HepG2 (cell line): ENCODE results near the gene MMP3. TPM values are rescaled to one million over a fixed set of nuclear protein-coding genes. Genes with fewer than 3 reads are reported as not detected.
A peak's percentile ranks its signal among the peaks of the same experiment; 100 is the strongest.

Experiments used
- ATAC-seq: fragments of 200-7000 bp; cut with Tn5 transposase; 3 replicates; pipeline ENCODE4 v1.9.1; 2020; ENCODE audit warnings: mild to moderate bottlenecking, moderate library complexity
- BruUV-seq: library from RNA; stranded (reverse); fragments of 400-500 nt; replicated peaks from 2 replicates; lab custom pipeline; 2021; lab: Mats Ljungman, UMichigan
- CTCF ChIA-PET: fragments of 300-600 bp; formaldehyde crosslinking; extraction: SDS; loops from one replicate; lab custom pipeline; 2021; ENCODE audit warnings: low total read pairs, inconsistent platforms, low intra/inter-chr PET ratio; lab: Yijun Ruan, JAX
- POLR2A ChIA-PET: fragments of 350-600 bp; sonication (Branson Sonifier 250); formaldehyde crosslinking; loops from one replicate; lab custom pipeline; 2020; ENCODE audit warnings: antibody characterized with exemption, inconsistent platforms; lab: Yijun Ruan, JAX
- DNase-seq: peaks from one replicate; pipeline ENCODE4 v3.0.0-alpha.2; 2015; ENCODE audit warnings: low spot score
- FAIRE-seq: peaks from 3 replicates; lab custom pipeline; 2011; peaks lifted over from hg19 to GRCh38; lab: Jason Lieb, UNC
- H2AFZ ChIP-seq: one replicate; pipeline ENCODE4 v1.6.1; 2011; ENCODE audit warnings: low read length, inconsistent platforms
- H3K27ac ChIP-seq: fragments of 300-600 bp; 3 replicates; pipeline ENCODE4 v1.8.0; 2011; ENCODE audit warnings: mixed run types, mild to moderate bottlenecking, mixed read lengths, low read length, inconsistent platforms; ENCODE audit not compliant: insufficient read depth; ENCODE audit errors: extremely low read length
- H3K27me3 ChIP-seq, 2 experiments: fragments of 200-600 bp in 1 of 2; 2 replicates in 1 of 2; 3 replicates in 1 of 2; pipeline versions ENCODE4 v1.6.0 to v1.8.0; 2011; ENCODE audit warnings: low read length in 2 of 2, mild to moderate bottlenecking in 2 of 2, moderate library complexity in 2 of 2, inconsistent platforms in 1 of 2; ENCODE audit not compliant: insufficient read depth in 2 of 2, control insufficient read depth in 1 of 2
- H3K36me3 ChIP-seq, 2 experiments: fragments of 200-600 bp in 1 of 2; replicated peaks in 1 of 2; 2 replicates in 1 of 2; 3 replicates in 1 of 2; pipeline versions ENCODE4 v1.5.1 to v1.8.0; 2011; ENCODE audit warnings: low read length in 2 of 2, inconsistent platforms in 1 of 2; ENCODE audit not compliant: insufficient read depth in 2 of 2, control insufficient read depth in 1 of 2
- H3K4me1 ChIP-seq: 2 replicates; pipeline ENCODE4 v1.5.1; 2012; ENCODE audit warnings: low read length, inconsistent platforms; ENCODE audit not compliant: insufficient read depth
- H3K4me2 ChIP-seq: 2 replicates; pipeline ENCODE4 v1.6.0; 2011; ENCODE audit warnings: low read depth, low read length, inconsistent platforms
- H3K4me3 ChIP-seq, 3 experiments: fragments of 200-600 bp in 1 of 3; sonication (generic), shearing (Covaris generic) in 1 of 3; replicated peaks in 1 of 3; 2 replicates each; pipeline ENCODE4 v1.5.1; 2011 to 2016; ENCODE audit warnings: low read length in 3 of 3, inconsistent platforms in 2 of 3, low read depth in 2 of 3, mild to moderate bottlenecking in 2 of 3, control low read depth in 1 of 3, mixed read lengths in 1 of 3; ENCODE audit not compliant: insufficient read depth in 1 of 3
- H3K79me2 ChIP-seq: one replicate; pipeline ENCODE4 v1.6.1; 2011; ENCODE audit warnings: low read length, inconsistent platforms; ENCODE audit not compliant: insufficient read depth
- H3K9ac ChIP-seq: 2 replicates; pipeline ENCODE4 v1.6.0; 2011; ENCODE audit warnings: mild to moderate bottlenecking, low read depth, low read length, inconsistent platforms; ENCODE audit not compliant: insufficient read depth
- H3K9me3 ChIP-seq: 2 replicates; pipeline ENCODE4 v1.5.1; 2012; ENCODE audit warnings: mild to moderate bottlenecking, low read length
- H4K20me1 ChIP-seq: 2 replicates; pipeline ENCODE4 v1.6.0; 2011; ENCODE audit warnings: inconsistent platforms, mild to moderate bottlenecking, low read length, moderate library complexity; ENCODE audit not compliant: insufficient read depth
- AKAP8 ChIP-seq: sonication (generic); formaldehyde crosslinking; IDR thresholded peaks from 2 replicates; pipeline ENCODE4 v1.5.1; 2020; ENCODE audit warnings: mild to moderate bottlenecking, missing genetic modification reagents
- ARNT ChIP-seq: fragments of 450-650 bp; IDR thresholded peaks from 2 replicates; pipeline ENCODE4 v1.6.1; 2017
- CREB1 ChIP-seq, 2 experiments: fragments of 450-650 bp in 1 of 2; IDR thresholded peaks; 2 replicates each; pipeline ENCODE4 v1.6.1; 2016 to 2017; ENCODE audit warnings: control low read depth in 1 of 2, mild to moderate bottlenecking in 1 of 2, missing compliant biosample characterization in 1 of 2, missing genetic modification characterization in 1 of 2
- FOXA3 ChIP-seq: IDR thresholded peaks from 2 replicates; pipeline ENCODE4 v1.6.1; 2016; ENCODE audit warnings: missing genetic modification reagents, missing compliant biosample characterization
- HDAC2 ChIP-seq: sonication (generic); formaldehyde crosslinking; IDR thresholded peaks from 2 replicates; pipeline ENCODE4 v1.4.0; 2020; ENCODE audit warnings: missing genetic modification reagents
- MAFK ChIP-seq, 2 experiments: IDR thresholded peaks in 1 of 2; conservative IDR thresholded peaks in 1 of 2; 2 replicates each; pipeline ENCODE4 v1.6.1; 2011; ENCODE audit warnings: improper control_type of control experiment in 2 of 2, low read length in 2 of 2
- MYNN ChIP-seq: sonication (generic); formaldehyde crosslinking; IDR thresholded peaks from 2 replicates; pipeline ENCODE4 v1.4.0; 2020; ENCODE audit warnings: mild to moderate bottlenecking, low read depth, missing genetic modification reagents
- NFIB ChIP-seq: sonication (generic); formaldehyde crosslinking; IDR thresholded peaks from 2 replicates; pipeline ENCODE4 v1.9.0; 2021; ENCODE audit warnings: missing genetic modification reagents, mild to moderate bottlenecking, borderline replicate concordance
- POLR2G ChIP-seq: fragments of 200-400 bp; formaldehyde crosslinking; IDR thresholded peaks from 2 replicates; pipeline ENCODE4 v1.6.1; 2018; ENCODE audit warnings: mild to moderate bottlenecking, low read depth, low read length, moderate library complexity
- SATB2 ChIP-seq: sonication (generic); formaldehyde crosslinking; IDR thresholded peaks from 2 replicates; pipeline ENCODE4 v1.5.0; 2020; ENCODE audit warnings: missing genetic modification reagents
- SCMH1 ChIP-seq: sonication (generic); formaldehyde crosslinking; IDR thresholded peaks from 2 replicates; pipeline ENCODE4 v1.9.0; 2021; ENCODE audit warnings: missing genetic modification reagents, mild to moderate bottlenecking, borderline replicate concordance
- SMYD3 ChIP-seq: sonication (generic); formaldehyde crosslinking; IDR thresholded peaks from 2 replicates; pipeline ENCODE4 v1.8.1; 2023; ENCODE audit warnings: mild to moderate bottlenecking, missing genetic modification reagents
- ZNF12 ChIP-seq: sonication (generic); formaldehyde crosslinking; IDR thresholded peaks from 2 replicates; pipeline ENCODE4 v1.5.0; 2020; ENCODE audit warnings: missing genetic modification reagents
- ZNF362 ChIP-seq: sonication (generic); formaldehyde crosslinking; IDR thresholded peaks from 2 replicates; pipeline ENCODE4 v1.4.0; 2020; ENCODE audit warnings: missing genetic modification reagents, mild to moderate bottlenecking, borderline replicate concordance
- ZNF563 ChIP-seq: sonication (generic); formaldehyde crosslinking; IDR thresholded peaks from 2 replicates; pipeline ENCODE4 v1.8.0; 2022; ENCODE audit warnings: mild to moderate bottlenecking, moderate library complexity, missing genetic modification reagents
- ZNF572 ChIP-seq: sonication (generic); formaldehyde crosslinking; IDR thresholded peaks from 2 replicates; pipeline ENCODE4 v1.5.1; 2020; ENCODE audit warnings: mild to moderate bottlenecking, missing genetic modification reagents
- ZNF777 ChIP-seq: sonication (generic); formaldehyde crosslinking; IDR thresholded peaks from 2 replicates; pipeline ENCODE4 v1.4.0; 2020; ENCODE audit warnings: missing genetic modification reagents
- ZNF83 ChIP-seq: sonication (generic); formaldehyde crosslinking; IDR thresholded peaks from 2 replicates; pipeline ENCODE4 v1.4.0; 2020; ENCODE audit warnings: missing genetic modification reagents, mild to moderate bottlenecking, borderline replicate concordance
- WGBS: methylation state at CpG from one replicate; pipeline ENCODE4 v1.1.6; 2017; ENCODE audit warnings: low lambda C conversion rate; 5-methylcytosine and 5-hydroxymethylcytosine counted together
- in situ Hi-C: cut with HindIII; loops from 2 replicates; pipeline ENCODE4 v1.10.0; 2017; ENCODE audit warnings: low pct_unique_long_range_greater_than_20kb; ENCODE audit not compliant: extremely low pct_ligation_motif_present
- intact Hi-C: fragments of 100-400 bp; cut with micrococcal nuclease; formaldehyde crosslinking; loops from one replicate; pipeline ENCODE4 v1.10.0; 2022; ENCODE audit not compliant: unreplicated experiment
- polyA plus RNA-seq, 8 experiments: library from polyadenylated mRNA; depleted of rRNA in 3 of 8; stranded (reverse) in 7 of 8; unstranded in 1 of 8; fragments of >200 nt; fragmentation: Illumina TruSeq in 4 of 8; extraction: Trizol in 4 of 8; gene quantifications; 2 replicates each; pipeline versions ENCODE4 v1.2.1 to v1.2.3, GENCODE V29; 2011 to 2016; ENCODE audit warnings: low read depth in 4 of 8, missing spikeins in 1 of 8, mixed read lengths in 1 of 8; ENCODE audit not compliant: insufficient read depth in 1 of 8
- total RNA-seq, 5 experiments: library from RNA; depleted of rRNA; stranded (reverse); fragments of >200 nt; fragmentation: Illumina TruSeq; extraction: Trizol; gene quantifications; 2 replicates each; pipeline ENCODE4 v1.2.3, GENCODE V29; 2016; ENCODE audit warnings: low read depth in 1 of 5
- TF ChIP-seq, protein P1 (sequence below): sonication (generic); formaldehyde crosslinking; IDR thresholded peaks from 2 replicates; pipeline ENCODE4 v1.4.0; 2020; ENCODE audit warnings: mild to moderate bottlenecking, missing genetic modification reagents
- TF ChIP-seq, protein P2 (sequence below): IDR thresholded peaks from 2 replicates; pipeline ENCODE4 v1.6.1; 2018; ENCODE audit warnings: missing genetic modification reagents, mild to moderate bottlenecking, missing compliant biosample characterization
- TF ChIP-seq, protein P3 (sequence below): sonication (generic); formaldehyde crosslinking; IDR thresholded peaks from 2 replicates; pipeline ENCODE4 v1.5.1; 2020; ENCODE audit warnings: mild to moderate bottlenecking, missing genetic modification reagents

MMP3 gene
- total and polyA plus RNA-seq, 2 of the 13 experiments (the other 11 are each of a cell fraction or from before 2014, with no cell fraction given) = 1.2 to 1.5 TPM

GRCh38 chr11:102832612-102833011 lies 10.8 kb downstream of the MMP3 start:
- TF ChIP-seq, protein P1, sequence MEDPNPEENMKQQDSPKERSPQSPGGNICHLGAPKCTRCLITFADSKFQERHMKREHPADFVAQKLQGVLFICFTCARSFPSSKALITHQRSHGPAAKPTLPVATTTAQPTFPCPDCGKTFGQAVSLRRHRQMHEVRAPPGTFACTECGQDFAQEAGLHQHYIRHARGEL = no peak
- TF ChIP-seq POLR2G = no peak
- no peak for TF ChIP-seq MYNN (CRISPR knock-in tag)
- no peak for TF ChIP-seq FOXA3 (CRISPR knock-in tag)
- no peak for TF ChIP-seq SATB2
- TF ChIP-seq, protein P2, sequence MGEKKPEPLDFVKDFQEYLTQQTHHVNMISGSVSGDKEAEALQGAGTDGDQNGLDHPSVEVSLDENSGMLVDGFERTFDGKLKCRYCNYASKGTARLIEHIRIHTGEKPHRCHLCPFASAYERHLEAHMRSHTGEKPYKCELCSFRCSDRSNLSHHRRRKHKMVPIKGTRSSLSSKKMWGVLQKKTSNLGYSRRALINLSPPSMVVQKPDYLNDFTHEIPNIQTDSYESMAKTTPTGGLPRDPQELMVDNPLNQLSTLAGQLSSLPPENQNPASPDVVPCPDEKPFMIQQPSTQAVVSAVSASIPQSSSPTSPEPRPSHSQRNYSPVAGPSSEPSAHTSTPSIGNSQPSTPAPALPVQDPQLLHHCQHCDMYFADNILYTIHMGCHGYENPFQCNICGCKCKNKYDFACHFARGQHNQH (CRISPR knock-in tag) = no peak
- no peak for TF ChIP-seq HDAC2
- TF ChIP-seq AKAP8 (CRISPR knock-in tag) = no peak
- no peak for TF ChIP-seq ZNF777 (CRISPR knock-in tag)
- TF ChIP-seq NFIB (CRISPR knock-in tag) = no peak
- TF ChIP-seq ZNF572 (CRISPR knock-in tag) = no peak
- 0 out of 2 replicates have a peak, but pooled peaks have one; percentile 18 for TF ChIP-seq ZNF362 (CRISPR knock-in tag)
- TF ChIP-seq MAFK (conservative IDR thresholded peaks at IDR 0.05 in 1 of 2, IDR thresholded peaks at IDR 0.05 in 1 of 2; ENCODE audit: low read length in 2 of 2) = no peak
- no peak for TF ChIP-seq ARNT
- no peak for TF ChIP-seq ZNF563
- no peak for TF ChIP-seq SCMH1 (CRISPR knock-in tag)
- TF ChIP-seq, protein P3, sequence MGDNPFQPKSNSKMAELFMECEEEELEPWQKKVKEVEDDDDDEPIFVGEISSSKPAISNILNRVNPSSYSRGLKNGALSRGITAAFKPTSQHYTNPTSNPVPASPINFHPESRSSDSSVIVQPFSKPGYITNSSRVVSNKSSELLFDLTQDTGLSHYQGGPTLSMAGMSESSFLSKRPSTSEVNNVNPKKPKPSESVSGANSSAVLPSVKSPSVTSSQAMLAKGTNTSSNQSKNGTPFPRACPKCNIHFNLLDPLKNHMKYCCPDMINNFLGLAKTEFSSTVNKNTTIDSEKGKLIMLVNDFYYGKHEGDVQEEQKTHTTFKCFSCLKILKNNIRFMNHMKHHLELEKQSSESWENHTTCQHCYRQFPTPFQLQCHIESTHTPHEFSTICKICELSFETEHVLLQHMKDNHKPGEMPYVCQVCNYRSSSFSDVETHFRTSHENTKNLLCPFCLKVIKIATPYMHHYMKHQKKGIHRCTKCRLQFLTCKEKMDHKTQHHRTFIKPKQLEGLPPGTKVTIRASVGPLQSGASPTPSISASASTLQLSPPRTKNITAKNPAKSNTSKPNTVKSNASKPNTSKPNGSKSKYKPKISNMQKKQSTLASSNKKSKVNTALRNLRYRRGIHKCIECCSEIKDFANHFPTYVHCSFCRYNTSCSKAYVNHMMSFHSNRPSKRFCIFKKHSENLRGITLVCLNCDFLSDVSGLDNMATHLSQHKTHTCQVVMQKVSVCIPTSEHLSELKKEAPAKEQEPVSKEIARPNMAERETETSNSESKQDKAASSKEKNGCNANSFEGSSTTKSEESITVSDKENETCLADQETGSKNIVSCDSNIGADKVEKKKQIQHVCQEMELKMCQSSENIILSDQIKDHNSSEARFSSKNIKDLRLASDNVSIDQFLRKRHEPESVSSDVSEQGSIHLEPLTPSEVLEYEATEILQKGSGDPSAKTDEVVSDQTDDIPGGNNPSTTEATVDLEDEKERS = no peak
- TF ChIP-seq ZNF12 = 0 out of 2 replicates have a peak, but pooled peaks have one; percentile 50
- 0 out of 2 replicates have a peak, but pooled peaks have one; percentile 7 for TF ChIP-seq CREB1 (IDR thresholded peaks at IDR 0.05)
- no peak for TF ChIP-seq CREB1 (CRISPR knock-in tag; IDR thresholded peaks at IDR 0.05)
- TF ChIP-seq SMYD3 (CRISPR knock-in tag) = no peak
- no peak for TF ChIP-seq ZNF83 (CRISPR knock-in tag)
- in situ Hi-C loops = no loop called here
- ATAC-seq (peak; percentile 68), DNase-seq (no peak), FAIRE-seq (no peak)
- H3K9ac ChIP-seq = no peak overlapping the region
- no peaks in the 10 kb centered on the region for H4K20me1 ChIP-seq
- no peaks in the 10 kb centered on the region for H3K9me3 ChIP-seq
- no peaks in the 10 kb centered on the region for H3K27me3 ChIP-seq
- H2AFZ ChIP-seq = peak overlapping the region; percentile 77
- ChIA-PET POLR2A (no interaction called here), CTCF (no interaction called here)
- H3K79me2 ChIP-seq = no peaks in the 10 kb centered on the region
- H3K36me3 ChIP-seq = no peaks in the 10 kb centered on the region
- H3K27ac ChIP-seq = no peak overlapping the region
- intact Hi-C loops = loop anchor here (5.0 kb wide), 1 partner anchor 385 kb away; no protein-coding TSS in a partner anchor
- peaks cover 13% of the 10 kb centered on the region for H3K4me1 ChIP-seq
- BruUV-seq = no TSS peak
- H3K4me2 ChIP-seq = peak overlapping the region; percentile 84
- 45% methylated on average over 7 of the region's 7 CpGs for WGBS
- H3K4me3 ChIP-seq = peak overlapping the region in 1 of 3 experiments; percentile 14; a peak in 2 of 6 replicates
